GM12892 (cell line): ENCODE results near the gene PTPN14.

ENCODE experiments used
- POLR2A ChIP-seq: IDR thresholded peaks from 2 replicates; pipeline ENCODE4 v1.6.1; 2011; ENCODE audit warnings: low read depth, low read length, control low read depth
- POLR2AphosphoS5 ChIP-seq: IDR thresholded peaks from 2 replicates; pipeline ENCODE4 v1.6.1; 2011; ENCODE audit warnings: low read depth, low read length, control low read depth

DNA sequence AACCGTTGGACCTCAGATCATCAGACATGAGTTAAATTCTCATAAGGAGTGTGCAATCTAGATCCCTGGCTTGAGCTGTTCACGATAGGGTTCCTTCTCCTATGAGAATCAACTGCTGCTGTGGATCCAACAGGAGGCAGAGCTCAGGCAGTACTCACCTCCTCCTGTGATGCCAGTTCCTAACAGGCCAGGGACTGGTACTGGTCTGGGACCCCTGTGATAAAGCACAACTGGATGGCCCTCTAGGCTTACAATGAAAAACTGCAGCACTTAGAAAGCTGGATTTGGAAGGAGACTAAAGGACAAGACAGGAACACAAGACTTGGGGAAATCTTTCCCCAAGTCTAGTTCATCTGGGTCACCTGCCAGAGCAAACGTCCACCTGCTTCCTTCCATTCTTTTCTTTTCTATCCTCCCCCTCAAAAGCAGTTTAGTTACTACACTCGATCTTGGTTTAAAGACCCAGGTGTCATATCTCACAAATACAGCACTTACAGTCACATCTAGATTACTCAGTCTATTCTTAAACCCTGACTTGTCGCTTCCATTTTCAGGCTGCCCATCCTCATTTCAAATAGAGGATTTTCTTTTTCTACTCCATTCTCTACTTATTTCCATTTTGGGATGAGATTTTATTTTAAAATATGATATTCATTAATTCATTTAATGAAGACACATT is 59.8 kb downstream of the PTPN14 start:
- TF ChIP-seq POLR2A = no peak
- no peak for TF ChIP-seq POLR2AphosphoS5
